CD4-positive, alpha-beta memory T cell (primary cell): ENCODE measurements around the gene RPS24. TPM values are rescaled to one million over a fixed set of nuclear protein-coding genes. Genes with fewer than 3 reads are reported as not detected.

ENCODE experiments used
- CTCF ChIA-PET: fragments of 350-600 bp; sonication (Branson Sonifier 250); formaldehyde crosslinking; loops from one replicate; lab custom pipeline; 2021; ENCODE audit warnings: inconsistent platforms; ENCODE audit not compliant: partially characterized antibody; lab: Charles Lee
- POLR2A ChIA-PET: fragments of 350-600 bp; sonication (Branson Sonifier 250); formaldehyde crosslinking; loops from one replicate; lab custom pipeline; 2021; ENCODE audit not compliant: partially characterized antibody; lab: Charles Lee
- DNase-seq, 5 donors: peaks; one replicate each; pipeline versions ENCODE4 v3.0.0 to v3.0.0-alpha.2; 2020 to 2022; ENCODE audit warnings: mixed read lengths in 1 of 5
- H3K27ac ChIP-seq: one replicate; pipeline ENCODE4 v1.7.0; 2013; ENCODE audit warnings: low read depth, low read length
- H3K27me3 ChIP-seq: 2 replicates; pipeline ENCODE4 v1.7.0; 2013; ENCODE audit warnings: mild to moderate bottlenecking, low read length, moderate library complexity; ENCODE audit not compliant: insufficient read depth
- H3K36me3 ChIP-seq: 2 replicates; pipeline ENCODE4 v1.7.0; 2013; ENCODE audit warnings: mild to moderate bottlenecking, low read length, moderate library complexity; ENCODE audit not compliant: insufficient read depth
- H3K4me1 ChIP-seq: 2 replicates; pipeline ENCODE4 v1.7.0; 2013; ENCODE audit warnings: mild to moderate bottlenecking, low read length, moderate library complexity; ENCODE audit not compliant: insufficient read depth
- H3K4me3 ChIP-seq, 2 donors: one replicate each; pipeline ENCODE4 v1.7.0; 2013; ENCODE audit warnings: low read length in 2 of 2, mild to moderate bottlenecking in 1 of 2
- H3K9me3 ChIP-seq, 2 donors: one replicate each; pipeline ENCODE4 v1.7.0; 2013; ENCODE audit warnings: low read length in 2 of 2, control low read depth in 1 of 2; ENCODE audit not compliant: control insufficient read depth in 1 of 2
- H3K27ac Mint-ChIP-seq, 7 donors: one replicate each; pipeline ENCODE4 v1.8.0; 2020 to 2021; ENCODE audit warnings: mixed read lengths in 7 of 7, mild to moderate bottlenecking in 6 of 7, inconsistent platforms in 3 of 7, moderate library complexity in 3 of 7
- H3K27me3 Mint-ChIP-seq, 2 donors: one replicate each; pipeline ENCODE4 v1.8.0; 2020 to 2021; ENCODE audit warnings: mixed read lengths in 2 of 2
- H3K36me3 Mint-ChIP-seq, 2 donors: one replicate each; pipeline ENCODE4 v1.8.0; 2020 to 2021; ENCODE audit warnings: mixed read lengths in 2 of 2, inconsistent platforms in 1 of 2, mild to moderate bottlenecking in 1 of 2
- H3K4me1 Mint-ChIP-seq, 4 donors: one replicate each; pipeline ENCODE4 v1.8.0; 2020 to 2021; ENCODE audit warnings: mixed read lengths in 4 of 4, mild to moderate bottlenecking in 1 of 4
- H3K4me3 Mint-ChIP-seq, 8 donors: one replicate each; pipeline ENCODE4 v1.8.0; 2020 to 2021; ENCODE audit warnings: mixed read lengths in 8 of 8, mild to moderate bottlenecking in 7 of 8, moderate library complexity in 6 of 8, inconsistent platforms in 3 of 8
- H3K9me3 Mint-ChIP-seq, 8 donors: one replicate each; pipeline ENCODE4 v1.8.0; 2020 to 2021; ENCODE audit warnings: mixed read lengths in 8 of 8, mild to moderate bottlenecking in 5 of 8, inconsistent platforms in 3 of 8, moderate library complexity in 1 of 8
- intact Hi-C: fragments of 100-400 bp; cut with micrococcal nuclease; formaldehyde crosslinking; loops from one replicate; pipeline ENCODE4 v1.15.1; 2023
- polyA plus RNA-seq, 2 donors: library from polyadenylated mRNA; unstranded; fragments of 300-500 nt; fragmentation: Illumina TruSeq; gene quantifications; one replicate each; pipeline ENCODE4 v1.2.3, GENCODE V29; 2021
- total RNA-seq, 2 experiments: library from RNA; stranded (reverse); gene quantifications; one replicate each; pipeline ENCODE4 v1.2.3, GENCODE V29; 2021

RPS24 gene
- total and polyA plus RNA-seq, 4 experiments from 2014 or later, result 778 to 1,885 (median 1,335) TPM

GRCh38 chr10:78000956-78001472, 32.6 kb upstream of the RPS24 start:
- no peak overlapping the region for H3K4me3 Mint-ChIP-seq
- no peaks in the 10 kb centered on the region for H3K4me1 ChIP-seq
- no peak overlapping the region for H3K27ac ChIP-seq
- intact Hi-C loops, result no loop called here
- ChIA-PET CTCF (no interaction called here), POLR2A (no interaction called here)
- no peak overlapping the region for H3K4me3 ChIP-seq
- no peaks in the 10 kb centered on the region for H3K27me3 Mint-ChIP-seq
- no peak for DNase-seq
- peaks cover 0 to 10% (median 1%) of the 10 kb centered on the region in 4 donors for H3K4me1 Mint-ChIP-seq
- peaks cover 55% of the 10 kb centered on the region for H3K36me3 ChIP-seq
- no peaks in the 10 kb centered on the region for H3K9me3 Mint-ChIP-seq
- H3K27ac Mint-ChIP-seq, result peak overlapping the region in 2 of 7 donors; percentile 14 to 30
- H3K9me3 ChIP-seq, result no peaks in the 10 kb centered on the region
- H3K27me3 ChIP-seq, result no peaks in the 10 kb centered on the region
- peaks cover 78 to 80% of the 10 kb centered on the region in 2 donors for H3K36me3 Mint-ChIP-seq

DNA sequence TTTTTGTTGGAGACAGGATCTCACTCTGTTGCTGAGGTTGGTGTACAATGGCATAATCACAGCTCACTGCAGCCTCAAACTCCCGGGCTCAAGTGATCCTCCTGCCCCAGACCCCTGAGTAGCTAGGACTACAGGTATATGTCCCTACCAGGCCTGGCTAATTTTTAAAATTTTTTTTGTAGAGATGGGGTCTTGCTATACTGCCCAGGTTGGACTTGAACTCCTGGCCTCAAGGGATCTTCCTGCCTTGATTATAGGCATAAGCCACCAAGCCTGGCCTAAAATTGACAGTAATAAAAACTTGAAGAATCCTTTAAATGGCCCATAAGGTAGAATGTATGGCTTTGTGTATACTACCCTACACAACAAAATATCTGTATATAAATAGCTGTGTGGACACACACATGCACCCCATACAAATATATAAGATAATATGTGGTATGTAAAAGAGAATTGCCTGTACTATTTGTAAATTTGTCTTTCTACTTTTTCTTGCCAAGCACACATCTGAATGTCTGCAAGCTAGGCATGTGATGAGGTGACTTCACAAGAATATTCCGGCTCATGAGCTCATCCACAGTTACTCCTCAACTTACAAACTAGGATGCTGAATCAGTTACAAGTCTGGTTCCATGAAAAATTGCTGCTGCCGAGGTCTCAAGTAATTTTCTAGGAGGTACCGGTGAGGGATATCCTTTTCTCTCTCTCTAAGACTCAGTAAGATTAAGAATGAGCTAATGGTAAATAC, 30.9 kb upstream of the RPS24 start:
- no peaks in the 10 kb centered on the region for H3K27me3 ChIP-seq
- Mint-ChIP-seq H3K4me3 (no peak overlapping the region), H3K4me1 (peaks cover 0 to 2% (median under 1%) of the 10 kb centered on the region in 4 donors), H3K27ac (no peak overlapping the region), H3K9me3 (no peaks in the 10 kb centered on the region), H3K27me3 (no peaks in the 10 kb centered on the region), H3K36me3 (peaks cover 81 to 83% of the 10 kb centered on the region in 2 donors)
- H3K9me3 ChIP-seq, result no peaks in the 10 kb centered on the region
- H3K4me3 ChIP-seq, result no peak overlapping the region
- H3K36me3 ChIP-seq, result peaks cover 55% of the 10 kb centered on the region
- CTCF ChIA-PET, result no interaction called here
- POLR2A ChIA-PET, result interaction anchor here (1.3 kb wide), 1 partner anchor 28 kb away, joined by 3 read pairs; no protein-coding TSS in a partner anchor
- no peak overlapping the region for H3K27ac ChIP-seq
- no peaks in the 10 kb centered on the region for H3K4me1 ChIP-seq
- intact Hi-C loops, result no loop called here
- DNase-seq, result no peak

GRCh38 chr10:78004215-78005026, 29.2 kb upstream of the RPS24 start:
- Mint-ChIP-seq H3K9me3 (no peaks in the 10 kb centered on the region), H3K27ac (no peak overlapping the region), H3K4me1 (peaks cover 0 to 2% (median 0%) of the 10 kb centered on the region in 4 donors), H3K4me3 (no peak overlapping the region), H3K27me3 (no peaks in the 10 kb centered on the region), H3K36me3 (peaks cover 78% of the 10 kb centered on the region in 2 donors)
- Histone ChIP-seq H3K27ac (no peak overlapping the region), H3K4me1 (no peaks in the 10 kb centered on the region), H3K36me3 (peaks cover 55% of the 10 kb centered on the region), H3K4me3 (no peak overlapping the region), H3K9me3 (no peaks in the 10 kb centered on the region), H3K27me3 (no peaks in the 10 kb centered on the region)
- ChIA-PET CTCF (no interaction called here), POLR2A (no interaction called here)
- no peak for DNase-seq
- intact Hi-C loops, result no loop called here

- Mint-ChIP-seq H3K36me3 (peaks cover 73 to 83% of the 10 kb centered on the region in 2 donors), H3K9me3 (no peaks in the 10 kb centered on the region), H3K4me3 (no peak overlapping the region), H3K27me3 (no peaks in the 10 kb centered on the region), H3K4me1 (peaks cover 0 to 1% (median 0%) of the 10 kb centered on the region in 4 donors), H3K27ac (peak overlapping the region in 2 of 7 donors; percentile 24 to 38)
- intact Hi-C loops, result no loop called here
- POLR2A ChIA-PET, result no interaction called here
- H3K9me3 ChIP-seq, result no peaks in the 10 kb centered on the region
- H3K36me3 ChIP-seq, result peaks cover 56% of the 10 kb centered on the region
- CTCF ChIA-PET, result no interaction called here
- H3K4me1 ChIP-seq, result no peaks in the 10 kb centered on the region
- no peak for DNase-seq
- no peak overlapping the region for H3K4me3 ChIP-seq
- H3K27me3 ChIP-seq, result no peaks in the 10 kb centered on the region
- H3K27ac ChIP-seq, result no peak overlapping the region
These were observed 26.5 kb upstream of the RPS24 start for GRCh38 chr10:78007172-78007571.

- Histone ChIP-seq H3K9me3 (no peaks in the 10 kb centered on the region), H3K27ac (no peak overlapping the region), H3K36me3 (peaks cover 49% of the 10 kb centered on the region), H3K4me3 (no peak overlapping the region), H3K4me1 (no peaks in the 10 kb centered on the region), H3K27me3 (no peaks in the 10 kb centered on the region)
- ChIA-PET CTCF (no interaction called here), POLR2A (no interaction called here)
- Mint-ChIP-seq H3K36me3 (peaks cover 61 to 77% of the 10 kb centered on the region in 2 donors), H3K27me3 (no peaks in the 10 kb centered on the region), H3K4me3 (no peak overlapping the region), H3K9me3 (no peaks in the 10 kb centered on the region), H3K4me1 (peaks cover 0 to 1% (median 0%) of the 10 kb centered on the region in 4 donors), H3K27ac (peak overlapping the region in 1 of 7 donors; percentile 2)
- intact Hi-C loops, result no loop called here
- no peak for DNase-seq
These were observed 24.0 kb upstream of the RPS24 start for GRCh38 chr10:78009662-78010061.

DNA sequence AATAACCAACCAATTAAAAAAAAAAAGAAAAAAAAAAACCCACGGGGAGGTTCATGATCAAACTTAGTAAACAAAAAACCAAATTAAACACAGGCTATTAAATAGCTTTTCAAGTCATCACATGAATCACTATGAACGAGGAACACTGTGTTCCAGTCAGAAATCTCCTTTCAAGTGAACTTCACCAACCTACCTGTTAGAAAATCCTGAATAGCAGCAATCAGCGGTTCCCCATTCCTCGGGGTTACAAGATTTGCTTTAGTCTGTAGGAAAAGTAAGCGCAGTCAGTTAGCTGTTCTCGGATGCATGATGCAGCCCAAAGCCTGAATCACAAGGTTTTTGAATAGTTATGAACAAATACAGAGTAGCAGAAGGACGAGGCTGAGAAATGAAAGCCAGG, 23.4 kb upstream of the RPS24 start:
- H3K27ac ChIP-seq, result no peak overlapping the region
- Mint-ChIP-seq H3K4me3 (no peak overlapping the region), H3K4me1 (peaks cover 0 to 1% (median 0%) of the 10 kb centered on the region in 4 donors), H3K27ac (no peak overlapping the region), H3K36me3 (peaks cover 59 to 77% of the 10 kb centered on the region in 2 donors), H3K27me3 (no peaks in the 10 kb centered on the region), H3K9me3 (no peaks in the 10 kb centered on the region)
- intact Hi-C loops, result no loop called here
- ChIA-PET CTCF (interaction anchor here (0.9 kb wide), 1 partner anchor 1185 kb away, joined by 3 read pairs; no protein-coding TSS in a partner anchor), POLR2A (no interaction called here)
- H3K9me3 ChIP-seq, result no peaks in the 10 kb centered on the region
- peaks cover 46% of the 10 kb centered on the region for H3K36me3 ChIP-seq
- H3K4me3 ChIP-seq, result no peak overlapping the region
- H3K4me1 ChIP-seq, result no peaks in the 10 kb centered on the region
- H3K27me3 ChIP-seq, result no peaks in the 10 kb centered on the region
- no peak for DNase-seq

DNA sequence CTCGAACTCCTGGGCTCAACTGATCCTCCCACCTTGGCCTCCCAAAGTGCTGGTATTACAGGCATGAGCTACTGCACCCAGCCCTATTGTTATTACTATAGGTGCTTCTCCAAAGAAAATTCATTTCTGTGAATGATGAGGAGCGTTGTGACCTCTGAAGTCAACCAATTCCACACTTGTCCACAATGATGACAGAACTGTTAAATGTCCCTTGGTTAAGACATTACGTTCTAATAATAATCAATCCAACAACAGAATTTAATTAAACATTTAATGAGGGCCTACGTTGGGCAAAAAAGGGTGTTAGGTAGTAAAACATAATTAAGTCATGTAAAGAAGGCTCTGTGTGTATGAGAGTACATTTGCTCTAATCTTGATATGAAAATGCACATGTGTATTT, 22.6 kb upstream of the RPS24 start:
- CTCF ChIA-PET, result interaction anchor here (0.9 kb wide), 1 partner anchor 1184 kb away, joined by 3 read pairs; no protein-coding TSS in a partner anchor
- Histone ChIP-seq H3K9me3 (no peaks in the 10 kb centered on the region), H3K4me1 (no peaks in the 10 kb centered on the region), H3K27me3 (no peaks in the 10 kb centered on the region), H3K27ac (no peak overlapping the region), H3K36me3 (peaks cover 43% of the 10 kb centered on the region), H3K4me3 (no peak overlapping the region)
- H3K27me3 Mint-ChIP-seq, result no peaks in the 10 kb centered on the region
- no peak overlapping the region for H3K27ac Mint-ChIP-seq
- DNase-seq, result no peak
- POLR2A ChIA-PET, result no interaction called here
- intact Hi-C loops, result no loop called here
- no peak overlapping the region for H3K4me3 Mint-ChIP-seq
- peaks cover 0 to 1% (median 0%) of the 10 kb centered on the region in 4 donors for H3K4me1 Mint-ChIP-seq
- H3K36me3 Mint-ChIP-seq, result peaks cover 53 to 77% of the 10 kb centered on the region in 2 donors
- no peaks in the 10 kb centered on the region for H3K9me3 Mint-ChIP-seq
